Measurements from ENCODE around the gene HDAC4.

DNA sequence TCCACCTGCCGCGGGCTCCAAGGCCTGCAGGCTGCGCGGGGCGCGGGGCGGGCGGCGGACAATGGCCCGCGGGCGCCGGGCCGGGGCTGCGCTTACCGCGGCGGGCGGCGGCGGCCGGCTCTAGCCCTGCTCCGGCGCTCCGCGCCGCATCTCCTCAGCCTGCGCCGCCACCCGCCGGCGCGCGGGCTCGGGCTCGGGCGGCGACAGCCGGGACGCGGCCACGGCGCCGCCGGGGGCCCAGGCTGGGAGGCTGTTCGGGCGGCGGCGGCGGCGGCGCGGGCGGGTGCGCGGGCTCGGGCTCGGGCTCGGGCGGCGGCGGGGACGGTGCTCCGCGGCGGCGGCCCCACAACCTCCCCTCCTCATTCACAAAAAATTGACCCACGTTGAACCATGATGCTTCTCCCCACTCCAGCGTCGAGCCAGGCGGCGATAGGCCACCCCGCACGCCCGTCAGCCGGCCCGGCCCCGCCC is at the start of gene HDAC4:
- TF ChIP-seq, protein P1, sequence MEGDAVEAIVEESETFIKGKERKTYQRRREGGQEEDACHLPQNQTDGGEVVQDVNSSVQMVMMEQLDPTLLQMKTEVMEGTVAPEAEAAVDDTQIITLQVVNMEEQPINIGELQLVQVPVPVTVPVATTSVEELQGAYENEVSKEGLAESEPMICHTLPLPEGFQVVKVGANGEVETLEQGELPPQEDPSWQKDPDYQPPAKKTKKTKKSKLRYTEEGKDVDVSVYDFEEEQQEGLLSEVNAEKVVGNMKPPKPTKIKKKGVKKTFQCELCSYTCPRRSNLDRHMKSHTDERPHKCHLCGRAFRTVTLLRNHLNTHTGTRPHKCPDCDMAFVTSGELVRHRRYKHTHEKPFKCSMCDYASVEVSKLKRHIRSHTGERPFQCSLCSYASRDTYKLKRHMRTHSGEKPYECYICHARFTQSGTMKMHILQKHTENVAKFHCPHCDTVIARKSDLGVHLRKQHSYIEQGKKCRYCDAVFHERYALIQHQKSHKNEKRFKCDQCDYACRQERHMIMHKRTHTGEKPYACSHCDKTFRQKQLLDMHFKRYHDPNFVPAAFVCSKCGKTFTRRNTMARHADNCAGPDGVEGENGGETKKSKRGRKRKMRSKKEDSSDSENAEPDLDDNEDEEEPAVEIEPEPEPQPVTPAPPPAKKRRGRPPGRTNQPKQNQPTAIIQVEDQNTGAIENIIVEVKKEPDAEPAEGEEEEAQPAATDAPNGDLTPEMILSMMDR (IDR thresholded peaks at IDR 0.05; ENCODE audit: insufficient read depth, low read length): no peak
- TF ChIP-seq POLR2AphosphoS5 (IDR thresholded peaks at IDR 0.05; ENCODE audit: low read depth) (no peak), REST (IDR thresholded peaks at IDR 0.05; ENCODE audit: insufficient replicate concordance, low read depth) (no peak), GABPA (IDR thresholded peaks at IDR 0.05; ENCODE audit: low read depth) (no peak), SPI1 (IDR thresholded peaks at IDR 0.05; ENCODE audit: borderline replicate concordance, low read depth) (no peak)

All from HL-60 (cell line).